Mesendoderm (in vitro differentiated cells): ENCODE data around the gene IRX5.

Experiments used
- DNase-seq: peaks from one replicate; pipeline ENCODE4 v3.0.0; 2013
- H2AK5ac ChIP-seq: 2 replicates; pipeline ENCODE4 v1.6.1; 2013; ENCODE audit warnings: low read length, inconsistent platforms
- H2BK120ac ChIP-seq: 2 replicates; pipeline ENCODE4 v1.6.1; 2013; ENCODE audit warnings: low read depth, mild to moderate bottlenecking, low read length, moderate library complexity, mixed read lengths
- H2BK15ac ChIP-seq: replicated peaks from 2 replicates; pipeline ENCODE4 v1.6.1; 2013; ENCODE audit warnings: low read depth, mild to moderate bottlenecking, moderate library complexity
- H2BK5ac ChIP-seq: 2 replicates; pipeline ENCODE4 v1.6.1; 2013; ENCODE audit warnings: low read length, inconsistent platforms
- H3K18ac ChIP-seq: 2 replicates; pipeline ENCODE4 v1.6.1; 2013; ENCODE audit warnings: mild to moderate bottlenecking, low read length, mixed read lengths
- H3K23ac ChIP-seq: one replicate; pipeline ENCODE4 v1.6.1; 2013; ENCODE audit warnings: low read length
- H3K27ac ChIP-seq: 2 replicates; pipeline ENCODE4 v1.5.1; 2013; ENCODE audit warnings: low read depth, mild to moderate bottlenecking, inconsistent platforms, low read length, moderate library complexity
- H3K27me3 ChIP-seq: 2 replicates; pipeline ENCODE4 v1.6.1; 2013; ENCODE audit warnings: low read length, control low read depth, mild to moderate bottlenecking, inconsistent platforms; ENCODE audit not compliant: insufficient read depth, poor library complexity
- H3K36me3 ChIP-seq: 2 replicates; pipeline ENCODE4 v1.6.1; 2013; ENCODE audit warnings: low read length, inconsistent platforms; ENCODE audit not compliant: control insufficient read depth, insufficient read depth
- H3K4ac ChIP-seq: one replicate; pipeline ENCODE4 v1.6.1; 2013; ENCODE audit warnings: low read depth, mild to moderate bottlenecking, low read length, moderate library complexity
- H3K4me1 ChIP-seq: 2 replicates; pipeline ENCODE4 v1.6.1; 2013; ENCODE audit warnings: low read depth, low read length, inconsistent platforms; ENCODE audit not compliant: control insufficient read depth
- H3K4me2 ChIP-seq: 2 replicates; pipeline ENCODE4 v1.6.1; 2013; ENCODE audit warnings: low read length
- H3K4me3 ChIP-seq: 2 replicates; pipeline ENCODE4 v1.5.1; 2013; ENCODE audit warnings: mild to moderate bottlenecking, low read length
- H3K56ac ChIP-seq: one replicate; pipeline ENCODE4 v1.6.1; 2013; ENCODE audit warnings: low read length
- H3K79me1 ChIP-seq: 2 replicates; pipeline ENCODE4 v1.6.1; 2013; ENCODE audit warnings: low read length, inconsistent platforms
- H3K79me2 ChIP-seq: 2 replicates; pipeline ENCODE4 v1.6.1; 2013; ENCODE audit warnings: mild to moderate bottlenecking, low read length; ENCODE audit not compliant: control insufficient read depth, insufficient read depth
- H3K9ac ChIP-seq: 2 replicates; pipeline ENCODE4 v1.6.1; 2013; ENCODE audit warnings: low read length, inconsistent platforms
- H4K5ac ChIP-seq: one replicate; pipeline ENCODE4 v1.6.1; 2013; ENCODE audit warnings: low read length
- H4K8ac ChIP-seq: one replicate; pipeline ENCODE4 v1.6.1; 2013; ENCODE audit warnings: low read depth, mild to moderate bottlenecking, control low read depth, low read length, moderate library complexity
- WGBS: extraction: QIAGEN DNeasy Blood & Tissue Kit; methylation state at CpG from one replicate; pipeline ENCODE4 v1.1.7; 2013; ENCODE audit warnings: low lambda C conversion rate, missing lambda C conversion rate; ENCODE audit not compliant: insufficient coverage; ENCODE audit errors: extremely low coverage; 5-methylcytosine and 5-hydroxymethylcytosine counted together

IRX5 gene

DNA sequence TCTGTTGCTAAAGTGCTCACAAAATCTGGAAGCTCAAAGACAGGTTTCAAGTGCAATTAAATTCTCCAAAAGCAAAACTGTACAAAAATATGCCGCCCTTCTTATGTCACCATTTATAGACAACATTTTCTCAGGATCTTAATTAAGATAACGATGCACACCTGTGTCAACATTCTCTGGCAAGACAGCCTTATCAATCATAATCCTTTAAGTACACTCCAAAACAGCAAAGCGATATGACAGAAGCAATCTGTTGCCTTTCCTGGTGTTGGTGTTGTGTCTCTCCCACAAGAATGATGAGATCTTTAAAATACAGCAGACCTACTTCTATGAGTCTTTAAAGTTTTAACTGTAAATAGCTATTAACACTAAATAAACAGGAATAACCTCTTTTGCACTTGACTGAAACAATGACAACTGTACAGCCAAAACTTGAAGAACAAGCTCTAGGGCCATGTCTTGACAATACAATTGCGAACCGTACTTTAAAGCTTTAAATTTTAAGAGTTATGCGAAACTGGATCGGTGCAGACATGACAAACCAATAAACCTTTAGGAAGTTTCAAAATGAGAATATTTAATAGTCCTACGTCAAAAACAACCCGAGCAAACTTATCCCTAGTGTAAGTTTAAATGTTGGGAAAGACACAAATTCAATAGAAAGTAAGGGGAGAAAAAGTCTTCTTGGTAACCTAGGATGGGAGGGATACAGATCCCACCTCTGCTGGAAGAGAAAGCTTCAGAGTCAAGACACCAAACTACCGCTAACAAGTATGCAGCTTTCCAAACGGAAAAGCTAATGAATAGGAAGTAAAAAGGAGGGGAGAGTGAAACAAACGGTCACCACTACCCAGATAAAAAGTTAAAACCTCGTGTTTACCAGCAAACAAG, 3.3 kb upstream of the IRX5 start:
- H2BK120ac ChIP-seq, result no peak overlapping the region
- H3K27ac ChIP-seq, result no peak overlapping the region
- no CpG with 5 or more reads among the region's 13 CpGs for WGBS
- no peaks in the 10 kb centered on the region for H3K36me3 ChIP-seq
- H3K27me3 ChIP-seq, result peaks cover 9% of the 10 kb centered on the region
- peak overlapping the region; percentile 95 for H3K18ac ChIP-seq
- H3K4me1 ChIP-seq, result peaks cover 3% of the 10 kb centered on the region
- peak overlapping the region; percentile 66 for H3K9ac ChIP-seq
- H3K79me1 ChIP-seq, result no peaks in the 10 kb centered on the region
- no peak overlapping the region for H4K8ac ChIP-seq
- H3K4me3 ChIP-seq, result peak overlapping the region; percentile 48
- H4K5ac ChIP-seq, result no peak overlapping the region
- DNase-seq, result peak; percentile 33
- H2AK5ac ChIP-seq, result no peak overlapping the region
- H3K56ac ChIP-seq, result peak overlapping the region; percentile 65
- H3K4me2 ChIP-seq, result peak overlapping the region; percentile 80
- H3K4ac ChIP-seq, result no peak overlapping the region
- no peak overlapping the region for H2BK15ac ChIP-seq
- no peak overlapping the region for H3K23ac ChIP-seq
- H3K79me2 ChIP-seq, result no peaks in the 10 kb centered on the region
- H2BK5ac ChIP-seq, result no peak overlapping the region

DNA sequence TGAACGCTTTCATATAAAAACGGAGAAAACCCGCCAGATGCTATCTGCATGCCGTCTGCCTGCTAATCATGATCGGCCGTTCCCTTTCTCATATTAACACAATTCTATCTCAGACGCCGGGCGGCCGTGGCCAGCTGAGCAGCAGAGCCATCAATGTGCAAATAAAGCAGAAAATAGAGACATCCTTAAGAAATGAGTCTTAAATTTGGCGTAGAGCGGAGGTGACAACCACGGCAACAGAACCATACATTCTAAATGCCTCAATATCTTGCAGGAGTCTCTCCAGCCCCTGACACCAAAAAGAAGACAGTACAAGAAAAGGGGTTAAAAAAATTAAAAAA, 2.7 kb upstream of the IRX5 start:
- no peaks in the 10 kb centered on the region for H3K79me1 ChIP-seq
- H2BK15ac ChIP-seq, result no peak overlapping the region
- H2AK5ac ChIP-seq, result no peak overlapping the region
- H3K27ac ChIP-seq, result no peak overlapping the region
- H3K9ac ChIP-seq, result peak overlapping the region; percentile 66
- H3K4me1 ChIP-seq, result peaks cover 3% of the 10 kb centered on the region
- H3K23ac ChIP-seq, result no peak overlapping the region
- H3K27me3 ChIP-seq, result peaks cover 15% of the 10 kb centered on the region
- DNase-seq, result no peak
- H3K4me3 ChIP-seq, result peak overlapping the region; percentile 48
- no peak overlapping the region for H4K8ac ChIP-seq
- no peak overlapping the region for H4K5ac ChIP-seq
- no peak overlapping the region for H2BK5ac ChIP-seq
- no peaks in the 10 kb centered on the region for H3K79me2 ChIP-seq
- H3K4ac ChIP-seq, result no peak overlapping the region
- H3K56ac ChIP-seq, result peak overlapping the region; percentile 65
- no CpG with 5 or more reads among the region's 13 CpGs for WGBS
- H2BK120ac ChIP-seq, result no peak overlapping the region
- H3K18ac ChIP-seq, result peak overlapping the region; percentile 95
- no peaks in the 10 kb centered on the region for H3K36me3 ChIP-seq
- H3K4me2 ChIP-seq, result peak overlapping the region; percentile 80

DNA sequence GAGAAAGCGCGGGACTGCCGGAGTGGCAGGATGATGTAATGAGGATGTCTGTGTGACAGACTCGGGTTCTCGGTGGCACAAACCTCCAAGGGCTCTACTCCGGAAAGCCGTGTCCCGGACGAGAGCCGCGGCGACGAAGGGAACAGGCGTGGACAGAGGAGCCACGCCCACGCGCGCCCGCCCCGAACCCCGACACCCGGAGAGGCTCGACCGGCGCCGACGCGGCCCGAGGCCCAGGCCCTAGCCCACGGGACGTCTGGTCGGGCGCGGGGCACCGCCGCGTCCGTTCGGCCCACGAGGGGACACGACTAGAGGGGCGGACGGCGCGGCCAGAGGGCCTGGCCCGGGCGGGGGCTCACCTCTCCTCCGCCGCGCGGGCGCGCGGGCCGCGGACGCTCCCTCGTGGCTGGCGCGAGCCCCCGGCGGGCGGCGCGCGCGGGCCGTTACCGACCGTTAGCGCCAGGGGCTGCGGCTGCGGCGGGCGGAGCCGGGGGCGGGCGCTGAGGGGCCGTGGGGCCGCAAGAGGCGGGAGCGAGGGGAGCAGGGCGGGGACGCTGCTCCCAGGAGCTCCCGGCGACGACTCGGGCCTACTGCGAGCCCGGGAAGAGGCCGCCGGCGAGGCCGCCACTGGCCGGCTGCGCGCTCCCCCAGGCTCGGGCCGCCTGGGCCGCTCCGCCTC, 2.1 kb upstream of the IRX5 start:
- H3K36me3 ChIP-seq, result no peaks in the 10 kb centered on the region
- no peaks in the 10 kb centered on the region for H3K79me1 ChIP-seq
- peak overlapping the region; percentile 46 for H3K4me3 ChIP-seq
- peak overlapping the region; percentile 70 for H3K9ac ChIP-seq
- H4K5ac ChIP-seq, result no peak overlapping the region
- peaks cover 3% of the 10 kb centered on the region for H3K4me1 ChIP-seq
- H3K79me2 ChIP-seq, result no peaks in the 10 kb centered on the region
- DNase-seq, result peak; percentile 46
- WGBS, result no CpG with 5 or more reads among the region's 101 CpGs
- H2BK15ac ChIP-seq, result no peak overlapping the region
- peaks cover 20% of the 10 kb centered on the region for H3K27me3 ChIP-seq
- peak overlapping the region; percentile 67 for H3K27ac ChIP-seq
- no peak overlapping the region for H3K23ac ChIP-seq
- H2AK5ac ChIP-seq, result no peak overlapping the region
- H2BK5ac ChIP-seq, result no peak overlapping the region
- no peak overlapping the region for H4K8ac ChIP-seq
- no peak overlapping the region for H3K4ac ChIP-seq
- peak overlapping the region; percentile 95 for H3K18ac ChIP-seq
- no peak overlapping the region for H2BK120ac ChIP-seq
- H3K56ac ChIP-seq, result peak overlapping the region; percentile 88
- H3K4me2 ChIP-seq, result peak overlapping the region; percentile 33

DNA sequence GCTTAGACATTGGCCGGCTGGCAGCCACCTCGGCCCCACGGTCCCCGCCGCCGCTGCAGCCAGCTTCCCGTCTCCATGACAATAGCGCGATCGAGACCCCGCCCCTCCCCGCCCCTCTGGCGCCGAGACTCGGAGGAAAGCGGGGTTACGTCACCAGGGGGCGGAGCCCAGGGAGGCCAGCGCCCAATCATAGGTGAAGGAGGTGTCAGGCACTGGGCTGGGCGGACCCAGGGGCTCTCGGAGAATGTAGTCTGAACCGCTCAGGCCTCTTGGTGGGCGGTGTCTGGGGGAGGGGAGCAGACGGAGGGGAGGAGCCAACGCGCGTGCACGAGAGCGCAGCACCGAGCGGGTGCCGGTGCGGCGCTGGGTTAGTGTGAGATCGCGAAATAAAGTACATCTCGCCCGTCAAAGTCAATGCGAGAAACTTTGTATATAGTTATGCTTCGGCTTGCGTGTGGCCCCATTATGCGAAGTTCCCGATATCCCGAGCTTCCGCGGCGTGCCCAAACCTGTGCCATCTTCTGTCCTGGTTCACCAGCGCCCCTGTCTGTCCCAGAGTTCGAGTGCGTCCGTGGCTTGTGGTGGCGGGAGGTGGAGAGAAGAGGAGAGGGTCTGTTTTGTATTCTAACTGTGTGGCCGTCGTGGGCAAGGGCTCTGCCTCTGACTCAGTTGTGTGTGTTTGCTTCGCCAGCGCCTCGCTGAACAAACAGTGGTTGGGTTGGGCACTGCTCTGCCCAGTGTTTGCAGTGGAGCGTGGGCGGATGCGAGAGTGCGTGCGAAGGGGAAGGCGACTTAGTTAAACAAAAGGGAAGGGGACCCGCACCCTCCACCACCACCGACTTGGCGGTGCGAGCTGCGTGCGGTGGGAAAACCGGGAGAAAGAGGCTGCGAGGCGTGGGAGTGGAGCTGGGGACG, 1.3 kb upstream of the IRX5 start:
- H3K4me3 ChIP-seq, result peak overlapping the region; percentile 52
- no peak overlapping the region for H3K4ac ChIP-seq
- H3K56ac ChIP-seq, result peak overlapping the region; percentile 88
- no peak overlapping the region for H2BK15ac ChIP-seq
- peak overlapping the region; percentile 87 for H3K4me2 ChIP-seq
- peaks cover 3% of the 10 kb centered on the region for H3K4me1 ChIP-seq
- H3K23ac ChIP-seq, result no peak overlapping the region
- H2AK5ac ChIP-seq, result no peak overlapping the region
- peak overlapping the region; percentile 67 for H3K27ac ChIP-seq
- H3K79me1 ChIP-seq, result no peaks in the 10 kb centered on the region
- H2BK5ac ChIP-seq, result no peak overlapping the region
- H4K8ac ChIP-seq, result no peak overlapping the region
- H3K27me3 ChIP-seq, result peaks cover 23% of the 10 kb centered on the region
- H3K9ac ChIP-seq, result peak overlapping the region; percentile 66
- no peaks in the 10 kb centered on the region for H3K36me3 ChIP-seq
- no peak overlapping the region for H4K5ac ChIP-seq
- H3K79me2 ChIP-seq, result no peaks in the 10 kb centered on the region
- no peak overlapping the region for H2BK120ac ChIP-seq
- WGBS, result no CpG with 5 or more reads among the region's 73 CpGs
- H3K18ac ChIP-seq, result no peak overlapping the region
- DNase-seq, result peak; percentile 99

DNA sequence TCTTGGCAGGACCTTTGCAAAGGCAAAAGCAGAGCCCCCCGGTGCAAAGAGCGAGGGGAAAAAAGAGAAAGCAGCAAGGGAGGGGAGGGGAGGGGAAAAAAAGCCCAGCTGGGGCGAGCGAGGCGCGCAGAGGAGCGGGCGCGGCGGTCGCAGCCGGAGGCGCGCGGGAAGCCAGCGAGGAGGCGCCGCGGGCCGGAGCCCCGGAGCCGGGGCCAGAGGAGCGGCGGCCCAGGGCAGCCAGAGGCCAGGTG, 129 bp downstream of the IRX5 start:
- peak overlapping the region; percentile 80 for H3K56ac ChIP-seq
- WGBS, result no CpG with 5 or more reads among the region's 24 CpGs
- H4K5ac ChIP-seq, result no peak overlapping the region
- H2BK120ac ChIP-seq, result no peak overlapping the region
- H3K4me1 ChIP-seq, result peaks cover 3% of the 10 kb centered on the region
- H3K23ac ChIP-seq, result no peak overlapping the region
- no peak overlapping the region for H2BK15ac ChIP-seq
- H3K27me3 ChIP-seq, result peaks cover 36% of the 10 kb centered on the region
- H3K18ac ChIP-seq, result peak overlapping the region; percentile 6
- no peak overlapping the region for H3K4ac ChIP-seq
- H3K4me2 ChIP-seq, result peak overlapping the region; percentile 72
- no peak for DNase-seq
- H4K8ac ChIP-seq, result no peak overlapping the region
- H3K4me3 ChIP-seq, result peak overlapping the region; percentile 39
- H3K79me2 ChIP-seq, result no peaks in the 10 kb centered on the region
- H3K79me1 ChIP-seq, result no peaks in the 10 kb centered on the region
- no peak overlapping the region for H3K27ac ChIP-seq
- no peak overlapping the region for H2BK5ac ChIP-seq
- no peak overlapping the region for H2AK5ac ChIP-seq
- H3K36me3 ChIP-seq, result no peaks in the 10 kb centered on the region
- peak overlapping the region; percentile 64 for H3K9ac ChIP-seq
